Neural cell (in vitro differentiated cells): ENCODE results near the gene SCRG1. TPM values are rescaled to one million over a fixed set of nuclear protein-coding genes. Genes with fewer than 3 reads are reported as not detected.

Experiments used
- H2AFZ ChIP-seq: fragments of 200-600, 300-800 bp; sonication (generic), shearing (Covaris generic); 2 replicates; pipeline ENCODE4 v1.6.0; 2014; ENCODE audit warnings: low read depth, mild to moderate bottlenecking, antibody characterized with exemption, low read length, moderate library complexity
- H3F3A ChIP-seq: fragments of 200-600 bp; shearing (Covaris generic); 2 replicates; pipeline ENCODE4 v1.6.1; 2016; ENCODE audit warnings: mild to moderate bottlenecking, moderate library complexity, mixed read lengths, antibody characterized with exemption, low read length; ENCODE audit not compliant: insufficient read depth, poor library complexity, severe bottlenecking
- H3K27ac ChIP-seq: fragments of 200-600, 300-800 bp; sonication (generic), shearing (Covaris generic); 2 replicates; pipeline ENCODE4 v1.5.1; 2014; ENCODE audit warnings: mild to moderate bottlenecking, low read length, moderate library complexity
- H3K27me3 ChIP-seq: fragments of 300-800, 200-600 bp; sonication (generic), shearing (Covaris generic); 2 replicates; pipeline ENCODE4 v1.6.0; 2014; ENCODE audit warnings: mild to moderate bottlenecking, low read depth, low read length, moderate library complexity; ENCODE audit not compliant: insufficient read depth
- H3K36me3 ChIP-seq: fragments of 300-800, 200-600 bp; sonication (generic), shearing (Covaris generic); 2 replicates; pipeline ENCODE4 v1.5.1; 2014; ENCODE audit warnings: mild to moderate bottlenecking, antibody characterized with exemption, low read length, moderate library complexity; ENCODE audit not compliant: insufficient read depth
- H3K4me2 ChIP-seq: fragments of 300-800, 200-600 bp; sonication (generic), shearing (Covaris generic); 2 replicates; pipeline ENCODE4 v1.6.0; 2014; ENCODE audit warnings: mild to moderate bottlenecking, low read length
- H3K4me3 ChIP-seq: fragments of 300-800, 200-600 bp; sonication (generic), shearing (Covaris generic); 2 replicates; pipeline ENCODE4 v1.5.1; 2014; ENCODE audit warnings: mild to moderate bottlenecking, low read length, moderate library complexity
- H3K79me2 ChIP-seq: fragments of 200-600 bp; shearing (Covaris generic); replicated peaks from 2 replicates; pipeline ENCODE4 v1.6.0; 2014; ENCODE audit warnings: mild to moderate bottlenecking, low read length, moderate library complexity; ENCODE audit not compliant: insufficient read depth
- H3K9ac ChIP-seq: fragments of 300-800, 200-600 bp; sonication (generic), shearing (Covaris generic); 2 replicates; pipeline ENCODE4 v1.6.1; 2016; ENCODE audit warnings: mild to moderate bottlenecking, low read length, mixed read lengths
- H3K9me2 ChIP-seq: fragments of 200-600 bp; shearing (Covaris generic); 2 replicates; pipeline ENCODE4 v1.6.1; 2016; ENCODE audit warnings: mild to moderate bottlenecking, low read length, mixed read lengths; ENCODE audit not compliant: insufficient read depth
- H3K9me3 ChIP-seq: fragments of 200-600, 300-800 bp; sonication (generic), shearing (Covaris generic); 2 replicates; pipeline ENCODE4 v1.6.1; 2016; ENCODE audit warnings: mild to moderate bottlenecking, mixed run types, low read length, moderate library complexity, mixed read lengths
- H4K20me1 ChIP-seq: fragments of 200-600 bp; shearing (Covaris generic); 2 replicates; pipeline ENCODE4 v1.6.1; 2016; ENCODE audit warnings: mild to moderate bottlenecking, mixed run types; ENCODE audit not compliant: insufficient read depth
- CTCF ChIP-seq: fragments of 450-650 bp; IDR thresholded peaks from 2 replicates; pipeline ENCODE4 v1.5.1; 2014; ENCODE audit warnings: antibody characterized with exemption, mild to moderate bottlenecking, moderate library complexity; ENCODE audit not compliant: poor library complexity, severe bottlenecking
- EP300 ChIP-seq: fragments of 450-650 bp; conservative IDR thresholded peaks from 2 replicates; pipeline ENCODE4 v1.6.1; 2014; ENCODE audit warnings: antibody characterized with exemption, mild to moderate bottlenecking, moderate library complexity; ENCODE audit not compliant: poor library complexity, severe bottlenecking
- EZH2 ChIP-seq: fragments of 200-600, 300-800 bp; shearing (Covaris generic), sonication (generic); IDR thresholded peaks from 2 replicates; pipeline ENCODE4 v1.6.1; 2014; ENCODE audit warnings: antibody characterized with exemption, low read length, borderline replicate concordance, mild to moderate bottlenecking; ENCODE audit not compliant: insufficient read depth, poor library complexity, severe bottlenecking
- MXI1 ChIP-seq: fragments of 450-650 bp; conservative IDR thresholded peaks from 2 replicates; pipeline ENCODE4 v1.6.1; 2014; ENCODE audit warnings: antibody characterized with exemption, mild to moderate bottlenecking; ENCODE audit not compliant: poor library complexity, severe bottlenecking
- POLR2AphosphoS5 ChIP-seq: IDR thresholded peaks from 2 replicates; pipeline ENCODE4 v1.6.1; 2012
- RAD21 ChIP-seq: fragments of 450-650 bp; conservative IDR thresholded peaks from 2 replicates; pipeline ENCODE4 v1.6.1; 2014; ENCODE audit warnings: antibody characterized with exemption, mild to moderate bottlenecking, moderate library complexity
- REST ChIP-seq: IDR thresholded peaks from 2 replicates; pipeline ENCODE4 v1.6.1; 2012; ENCODE audit warnings: borderline replicate concordance
- SMC3 ChIP-seq: fragments of 450-650 bp; conservative IDR thresholded peaks from 2 replicates; pipeline ENCODE4 v1.6.1; 2014; ENCODE audit warnings: antibody characterized with exemption, mild to moderate bottlenecking, moderate library complexity; ENCODE audit not compliant: poor library complexity
- TAF1 ChIP-seq: IDR thresholded peaks from 2 replicates; pipeline ENCODE4 v1.6.1; 2012; ENCODE audit warnings: low read depth
- polyA plus RNA-seq: library from polyadenylated mRNA; depleted of rRNA; stranded (reverse); fragments of >200 nt; gene quantifications from 2 replicates; pipeline ENCODE4 v1.2.3, GENCODE V29; 2014

SCRG1 gene
- polyA plus RNA-seq, 1 donor from 2014 or later, result 0.42 TPM

DNA sequence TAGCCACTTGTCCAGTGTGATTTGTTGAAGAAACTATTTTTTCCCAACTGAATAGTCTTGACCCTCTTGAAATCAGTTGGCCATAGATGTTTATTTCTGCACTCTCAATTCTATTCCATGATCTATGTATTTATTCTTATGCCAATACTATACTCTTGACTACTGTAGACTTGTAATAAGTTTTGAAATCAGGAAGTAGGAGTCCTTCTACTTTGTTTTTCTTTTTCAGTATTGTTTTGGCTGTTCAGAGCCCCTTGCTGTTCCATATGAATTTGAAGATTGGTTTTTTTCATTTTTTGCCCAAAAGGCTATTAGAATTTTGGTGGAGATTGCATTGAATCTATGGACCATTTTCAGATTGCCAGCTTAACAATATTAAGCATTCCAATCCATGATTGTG lies 17.9 kb downstream of the SCRG1 start:
- H3K27me3 ChIP-seq, result no peaks in the 10 kb centered on the region
- no peaks in the 10 kb centered on the region for H3K9me3 ChIP-seq
- H3F3A ChIP-seq, result no peaks in the 10 kb centered on the region
- no peak overlapping the region for H3K9ac ChIP-seq
- no peak overlapping the region for H3K4me3 ChIP-seq
- peaks cover 3% of the 10 kb centered on the region for H3K79me2 ChIP-seq
- TF ChIP-seq POLR2AphosphoS5 (no peak), RAD21 (no peak), CTCF (no peak), TAF1 (no peak), EZH2 (no peak), EP300 (no peak), SMC3 (no peak), MXI1 (no peak), REST (no peak)
- no peak overlapping the region for H3K27ac ChIP-seq
- H3K36me3 ChIP-seq, result no peaks in the 10 kb centered on the region
- H3K4me2 ChIP-seq, result no peak overlapping the region
- H2AFZ ChIP-seq, result no peak overlapping the region
- no peaks in the 10 kb centered on the region for H4K20me1 ChIP-seq
- no peaks in the 10 kb centered on the region for H3K9me2 ChIP-seq

DNA sequence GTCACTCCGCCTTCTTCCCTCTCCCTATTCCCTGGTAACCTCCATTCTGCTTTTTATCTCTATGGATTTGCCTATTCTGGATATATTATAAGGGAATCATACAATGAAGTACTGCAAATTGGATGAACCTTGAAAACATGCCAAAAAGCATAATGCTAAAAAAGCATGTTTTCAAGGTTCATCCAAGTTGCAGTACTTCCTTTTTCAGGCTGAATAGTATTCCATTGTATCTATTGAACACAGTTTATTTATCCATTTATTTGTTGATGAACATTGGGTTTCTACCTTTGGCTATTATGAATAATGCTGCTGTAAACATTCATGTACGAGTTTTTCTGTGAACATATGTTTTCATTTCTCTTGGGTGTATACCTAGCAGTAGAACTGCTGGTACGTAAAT lies 19.0 kb downstream of the SCRG1 start:
- Histone ChIP-seq H4K20me1 (no peaks in the 10 kb centered on the region), H3K27ac (no peak overlapping the region), H3K27me3 (no peaks in the 10 kb centered on the region), H3F3A (no peaks in the 10 kb centered on the region), H2AFZ (no peak overlapping the region), H3K9me2 (no peaks in the 10 kb centered on the region), H3K9me3 (no peaks in the 10 kb centered on the region), H3K9ac (no peak overlapping the region), H3K79me2 (peaks cover 13% of the 10 kb centered on the region), H3K4me3 (no peak overlapping the region), H3K4me2 (no peak overlapping the region), H3K36me3 (no peaks in the 10 kb centered on the region)
- TF ChIP-seq SMC3 (no peak), MXI1 (no peak), RAD21 (no peak), TAF1 (no peak), CTCF (no peak), POLR2AphosphoS5 (no peak), EZH2 (no peak), EP300 (no peak), REST (no peak)
